ENCODE data around the gene KLHL30.
A peak's percentile ranks its signal among the peaks of the same experiment; 100 is the strongest.
"Not testable (repeated sequence)": the region's sequence is repeated elsewhere in the genome, so short reads cannot be mapped to it uniquely, and the experiment has no call there.

Gene KLHL30

GRCh38 chr2:238161291-238162051 is 23.0 kb downstream of the KLHL30 start:
- DNase-seq (ENCODE audit: low spot score), result no peak

DNA sequence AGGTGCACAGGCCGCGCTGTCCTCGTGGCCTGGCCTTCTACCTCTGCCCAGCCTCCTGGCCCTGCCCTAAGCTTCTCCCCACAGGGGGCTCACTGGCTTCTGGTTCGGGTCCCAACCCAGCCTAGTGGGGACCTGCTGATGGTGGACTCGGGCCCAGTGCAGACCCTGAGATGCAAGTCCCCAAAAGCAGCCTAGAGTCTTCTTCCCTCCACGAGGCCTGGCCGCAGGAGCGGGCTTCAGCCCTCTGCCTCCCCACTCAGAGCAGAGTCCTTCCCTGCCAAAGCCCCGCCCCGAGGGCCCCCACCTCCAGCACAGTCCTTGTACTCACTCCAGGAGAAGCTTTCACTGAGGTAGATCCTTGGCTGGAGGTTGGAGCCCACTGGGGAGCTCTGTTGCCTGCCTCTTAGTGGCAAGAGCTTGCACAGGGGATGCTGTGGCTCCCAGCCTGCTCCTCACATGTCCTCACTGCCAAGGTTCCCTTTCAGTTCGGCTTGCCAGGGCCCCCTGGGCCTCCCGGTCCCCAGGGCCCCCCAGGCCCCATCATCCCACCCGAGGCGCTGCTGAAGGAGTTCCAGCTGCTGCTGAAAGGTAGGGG is 23.9 kb downstream of the KLHL30 start:
- DNase-seq (ENCODE audit: low spot score), result no peak

DNA sequence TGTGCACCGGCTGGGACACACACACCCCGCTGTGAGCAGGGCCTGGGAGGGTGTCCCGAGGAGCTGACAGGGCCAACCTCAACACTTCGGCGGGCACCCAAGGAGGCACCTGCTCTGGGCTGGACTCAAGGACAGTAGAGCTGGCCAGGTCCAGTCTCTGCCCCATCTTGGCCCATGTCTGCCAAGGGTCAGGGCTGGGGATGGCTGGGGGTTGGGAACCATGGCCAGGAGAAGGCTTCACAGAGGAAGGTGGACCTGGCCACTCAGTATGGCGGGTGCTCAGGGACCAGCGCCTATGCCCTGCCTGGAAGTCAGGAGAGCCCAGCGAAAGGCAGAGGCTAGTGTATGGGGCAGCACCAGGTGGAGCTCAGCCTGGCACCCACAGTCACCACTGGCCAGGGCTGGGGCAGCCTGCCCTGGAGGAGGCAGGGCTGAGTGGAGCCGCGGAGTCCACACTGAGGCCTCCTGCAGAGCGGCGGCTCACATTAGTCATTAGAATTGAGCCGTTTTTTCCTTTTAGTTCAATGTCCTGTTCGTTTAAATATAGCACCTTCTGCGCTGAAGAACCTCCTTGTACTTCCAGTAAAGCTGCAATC is 24.5 kb downstream of the KLHL30 start:
- DNase-seq (ENCODE audit: low spot score), result peak; percentile 84

DNA sequence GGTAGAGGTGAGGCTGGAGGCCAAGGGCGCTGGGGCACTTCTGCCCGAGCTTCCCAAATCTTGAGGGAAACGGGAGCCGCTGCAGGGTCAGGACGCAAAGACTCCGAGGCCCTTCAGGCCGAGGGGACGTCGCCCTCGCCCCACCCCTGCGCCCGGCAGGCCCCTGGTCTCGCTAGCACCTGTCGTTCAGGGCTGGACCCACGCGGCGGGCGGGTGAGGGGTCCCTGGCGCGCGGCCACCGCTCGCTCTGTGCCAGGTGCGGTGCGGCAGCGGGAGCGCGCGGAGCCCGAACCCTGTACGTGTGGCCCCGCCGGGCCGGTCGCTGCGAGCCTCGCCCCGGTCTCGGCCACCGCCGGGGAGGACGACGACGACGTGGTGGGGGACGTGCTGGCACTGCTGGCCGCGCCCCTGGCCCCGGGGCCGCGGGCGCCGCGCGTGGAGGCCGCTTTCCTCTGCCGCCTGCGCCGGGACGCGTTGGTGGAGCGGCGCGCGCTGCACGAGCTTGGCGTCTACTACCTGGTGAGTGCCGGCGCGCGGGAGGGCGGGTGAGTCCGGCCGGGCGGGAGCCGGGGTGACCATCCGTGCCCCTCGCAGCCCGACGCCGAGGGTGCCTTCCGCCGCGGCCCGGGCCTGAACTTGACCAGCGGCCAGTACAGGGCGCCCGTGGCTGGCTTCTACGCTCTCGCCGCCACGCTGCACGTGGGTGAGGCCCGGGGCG is 25.2 kb downstream of the KLHL30 start:
- DNase-seq (ENCODE audit: low spot score), result no peak

- no peak for DNase-seq (ENCODE audit: low spot score)
Measured at GRCh38 chr2:238164906-238165287, 26.4 kb downstream of the KLHL30 start.

GRCh38 chr2:238165288-238165921 is 26.9 kb downstream of the KLHL30 start:
- no peak for DNase-seq (ENCODE audit: low spot score)

- DNase-seq (ENCODE audit: low spot score), result peak; percentile 77
Measured at GRCh38 chr2:238166391-238167343, 28.2 kb downstream of the KLHL30 start.

- DNase-seq (ENCODE audit: low spot score), result no peak
Measured at GRCh38 chr2:238167344-238167715, 28.9 kb downstream of the KLHL30 start.

- no peak for DNase-seq (ENCODE audit: low spot score)
Measured at GRCh38 chr2:238167761-238168160, 29.3 kb downstream of the KLHL30 start.

- DNase-seq (ENCODE audit: low spot score), result no peak
Measured at GRCh38 chr2:238168196-238169047, 30.0 kb downstream of the KLHL30 start.

GRCh38 chr2:238169048-238169707 is 30.7 kb downstream of the KLHL30 start:
- peak; percentile 78 for DNase-seq (ENCODE audit: low spot score)

GRCh38 chr2:238169708-238170251 is 31.3 kb downstream of the KLHL30 start:
- DNase-seq (ENCODE audit: low spot score), result peak; percentile 98

- DNase-seq (ENCODE audit: low spot score), result no peak
Measured at GRCh38 chr2:238170386-238171071, 32.1 kb downstream of the KLHL30 start.

DNA sequence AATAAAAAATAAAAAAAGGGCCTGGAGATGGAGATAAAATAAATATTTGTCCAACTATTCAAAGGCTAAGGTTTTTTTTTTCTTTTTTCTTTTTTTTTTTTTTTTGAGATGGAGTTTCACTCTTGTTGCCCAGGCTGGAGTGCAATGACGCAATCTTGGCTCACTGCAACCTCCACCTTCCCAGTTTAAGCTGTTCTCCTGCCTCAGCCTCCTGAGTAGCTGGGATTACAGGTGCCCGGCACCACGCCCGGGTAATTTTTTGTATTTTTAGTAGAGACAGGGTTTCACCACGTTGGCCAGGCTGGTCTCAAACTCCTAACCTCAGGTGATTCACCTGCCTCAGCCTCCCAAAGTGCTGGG is 32.6 kb downstream of the KLHL30 start:
- not testable (repeated sequence) for DNase-seq (ENCODE audit: low spot score)

DNA sequence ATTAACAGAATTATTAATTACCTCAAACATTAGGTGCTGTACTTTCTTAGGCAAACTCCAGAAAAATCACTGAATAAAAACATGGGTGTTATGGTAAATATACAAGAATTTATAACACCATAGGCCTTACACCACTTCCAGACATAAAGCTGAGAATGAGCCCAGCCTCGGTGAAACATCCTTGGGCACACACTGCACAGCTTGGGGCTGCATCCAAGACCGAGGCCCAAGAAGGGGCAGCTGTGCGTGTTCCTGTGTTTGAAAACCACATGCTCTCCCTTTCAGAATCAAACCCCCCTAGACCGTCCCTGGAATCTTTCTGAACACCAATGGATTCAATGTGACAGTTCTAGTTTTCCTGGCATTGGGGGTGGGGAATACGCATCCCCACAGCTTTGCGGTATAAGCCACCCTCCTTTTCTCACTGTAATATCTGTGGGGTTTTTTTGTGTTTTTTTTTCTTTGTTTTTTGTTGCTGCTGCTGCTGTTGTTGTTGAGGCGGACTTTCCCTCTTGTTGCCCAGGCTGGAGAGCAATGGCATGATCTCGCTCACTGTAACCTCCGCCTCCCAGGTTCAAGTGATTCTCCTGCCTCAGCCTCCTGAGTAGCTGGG is 33.2 kb downstream of the KLHL30 start:
- DNase-seq (ENCODE audit: low spot score), result no peak

- DNase-seq (ENCODE audit: low spot score), result no peak
Measured at GRCh38 chr2:238172439-238172838, 34.0 kb downstream of the KLHL30 start.

DNA sequence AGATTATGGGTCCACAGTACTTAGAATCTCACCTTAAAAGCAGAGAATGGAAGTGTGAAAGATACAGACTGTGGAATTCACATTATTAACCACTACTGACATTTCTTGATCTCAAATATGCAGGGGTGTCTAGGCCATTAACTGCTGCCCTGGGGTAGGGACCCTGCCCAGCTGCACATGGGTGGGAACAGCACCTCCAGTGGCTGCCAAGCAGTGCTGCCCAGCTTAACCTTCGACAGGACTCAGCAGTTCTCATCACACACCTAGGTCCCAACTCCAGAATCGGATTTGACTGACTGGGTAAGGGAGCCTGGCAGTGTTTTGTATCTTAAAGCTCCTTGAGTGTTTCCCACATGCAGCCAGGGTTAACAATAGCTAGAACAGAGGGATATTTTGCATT is 35.2 kb downstream of the KLHL30 start:
- DNase-seq (ENCODE audit: low spot score), result no peak

DNA sequence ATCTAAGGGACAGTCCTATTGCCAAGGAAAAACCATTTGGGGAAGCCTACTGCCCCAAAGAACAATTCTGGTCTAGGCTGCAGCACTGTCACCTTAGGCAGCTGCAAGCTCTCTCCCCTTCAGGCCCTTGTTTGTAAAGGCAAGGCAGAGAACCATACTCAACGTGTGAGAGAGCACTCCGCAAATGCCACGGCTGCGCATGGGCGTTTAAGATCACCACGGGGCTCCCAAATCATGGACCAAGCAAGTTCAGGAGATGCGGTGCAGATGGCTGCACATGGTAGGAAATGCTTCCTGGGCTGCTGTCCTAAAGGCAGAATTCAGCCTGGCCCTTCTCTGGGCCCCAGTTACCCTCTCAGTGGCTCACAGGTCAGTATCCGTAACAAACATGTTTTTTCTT is 35.8 kb downstream of the KLHL30 start:
- DNase-seq (ENCODE audit: low spot score), result no peak
